ENCODE data around the gene CRYGN.

The CRYGN gene

GRCh38 chr7:151437866-151438516 is 1.9 kb downstream of the CRYGN start:
- DNase-seq, result no peak

GRCh38 chr7:151437159-151437553 is 2.8 kb downstream of the CRYGN start:
- no peak for DNase-seq

GRCh38 chr7:151436446-151437158 is 3.3 kb downstream of the CRYGN start:
- no peak for DNase-seq

- no peak for DNase-seq
Measured at GRCh38 chr7:151435971-151436370, 4.0 kb downstream of the CRYGN start.

- no peak for DNase-seq
Measured at GRCh38 chr7:151435103-151435916, 4.6 kb downstream of the CRYGN start.

- DNase-seq, result no peak
Measured at GRCh38 chr7:151434549-151434948, 5.4 kb downstream of the CRYGN start.

GRCh38 chr7:151433721-151434400 is 6.1 kb downstream of the CRYGN start:
- no peak for DNase-seq

- no peak for DNase-seq
Measured at GRCh38 chr7:151432658-151433521, 7.1 kb downstream of the CRYGN start.

- no peak for DNase-seq
Measured at GRCh38 chr7:151431768-151432311, 8.1 kb downstream of the CRYGN start.

- DNase-seq, result no peak
Measured at GRCh38 chr7:151431281-151431767, 8.6 kb downstream of the CRYGN start.

- no peak for DNase-seq
Measured at GRCh38 chr7:151430391-151431205, 9.3 kb downstream of the CRYGN start.

- no peak for DNase-seq
Measured at GRCh38 chr7:151429560-151430331, 10.2 kb downstream of the CRYGN start.

GRCh38 chr7:151429237-151429559 is 10.7 kb downstream of the CRYGN start:
- DNase-seq, result no peak

- DNase-seq, result no peak
Measured at GRCh38 chr7:151428378-151429236, 11.3 kb downstream of the CRYGN start.

GRCh38 chr7:151427705-151428377 is 12.1 kb downstream of the CRYGN start:
- DNase-seq, result no peak

GRCh38 chr7:151426904-151427704 is 12.8 kb downstream of the CRYGN start:
- DNase-seq, result no peak

GRCh38 chr7:151426441-151426903 is 13.5 kb downstream of the CRYGN start:
- DNase-seq, result no peak
